NCI-H2227 (cell line): ENCODE results near the gene SLC44A1.

Source experiments
- DNase-seq: peaks from one replicate; lab custom pipeline; 2025; ENCODE audit not compliant: unreplicated experiment; lab: John Stamatoyannopoulos, UW

Gene SLC44A1

DNA sequence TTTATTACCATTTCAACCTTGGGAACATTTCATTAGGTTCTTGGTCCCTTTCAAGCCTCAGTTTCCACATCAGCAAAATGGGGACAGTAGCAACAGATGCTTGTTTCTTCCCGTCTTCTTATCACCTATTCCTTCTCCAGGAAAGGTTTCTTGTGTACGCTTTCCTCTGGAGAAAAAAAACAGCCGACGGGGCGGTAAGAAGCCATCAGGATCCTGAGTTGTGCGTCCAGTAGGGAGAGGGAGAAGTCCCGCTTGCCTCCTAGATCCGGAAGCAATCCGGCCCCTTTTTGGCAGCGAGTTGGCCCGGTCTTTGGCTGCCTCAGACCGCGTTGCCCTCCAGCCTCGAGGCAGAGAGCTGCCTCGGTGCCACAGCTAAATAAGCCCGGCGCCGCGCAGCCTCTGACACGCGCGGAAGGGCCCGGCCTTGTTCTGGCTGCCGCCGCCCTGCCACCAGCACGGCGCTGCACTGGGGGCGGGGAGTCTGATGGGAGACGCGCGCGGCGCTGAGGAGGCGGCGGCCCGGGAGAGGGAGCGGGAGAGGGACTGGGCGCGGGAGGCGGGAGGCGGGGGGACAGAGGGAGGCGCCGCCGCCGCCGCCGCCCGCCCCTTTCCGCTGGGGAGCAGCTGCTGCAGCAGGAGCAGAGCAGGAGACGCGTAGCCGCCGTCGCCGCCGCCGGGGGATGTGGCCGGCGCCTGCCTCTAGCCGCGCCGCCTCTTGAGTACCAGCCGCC, at the start of gene SLC44A1:
SLC44A1 (plus strand) TSS at position 649 of the 731 bp plus-strand sequence. CDS start 218 bp downstream, outside the sequence.
- peak; percentile 95 for DNase-seq

DNA sequence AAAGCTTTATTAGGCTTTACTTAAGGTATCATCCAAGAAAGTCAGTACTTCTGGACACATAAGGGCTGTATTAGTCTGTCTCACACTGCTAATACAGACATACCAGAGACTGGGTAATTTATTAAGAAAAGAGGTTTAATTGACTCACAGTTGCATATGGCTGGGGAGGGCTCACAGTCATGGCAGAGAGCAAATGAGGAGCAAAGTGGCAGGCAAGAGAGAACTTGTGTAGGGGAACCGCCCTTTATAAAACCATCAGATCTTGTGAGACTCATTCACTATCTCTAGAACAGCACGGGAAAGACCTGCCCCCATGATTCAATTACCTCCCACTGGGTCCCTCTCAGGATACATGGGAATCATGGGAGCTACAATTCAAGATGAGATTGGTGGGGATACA, 49.2 kb upstream of the SLC44A1 start:
- DNase-seq, result no peak

DNA sequence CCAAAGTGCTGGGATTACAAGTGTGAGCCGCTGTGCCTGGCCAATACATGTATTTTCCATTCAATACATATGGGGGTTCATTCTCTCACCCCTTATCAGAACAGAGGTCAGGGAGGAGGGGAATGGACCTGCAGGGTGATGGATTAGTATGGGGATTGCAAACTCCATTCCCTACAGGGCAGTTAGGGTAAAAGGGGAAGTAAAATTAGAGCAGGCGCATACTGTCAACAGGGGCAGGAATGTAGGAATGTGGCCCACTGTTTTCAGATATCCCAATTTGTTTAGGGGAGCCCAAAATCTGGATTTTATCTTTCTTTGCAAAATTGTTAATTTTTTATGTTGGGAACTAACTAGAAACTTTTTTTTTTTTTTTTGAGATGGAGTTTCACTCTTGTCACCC, 46.4 kb upstream of the SLC44A1 start:
- no peak for DNase-seq

DNA sequence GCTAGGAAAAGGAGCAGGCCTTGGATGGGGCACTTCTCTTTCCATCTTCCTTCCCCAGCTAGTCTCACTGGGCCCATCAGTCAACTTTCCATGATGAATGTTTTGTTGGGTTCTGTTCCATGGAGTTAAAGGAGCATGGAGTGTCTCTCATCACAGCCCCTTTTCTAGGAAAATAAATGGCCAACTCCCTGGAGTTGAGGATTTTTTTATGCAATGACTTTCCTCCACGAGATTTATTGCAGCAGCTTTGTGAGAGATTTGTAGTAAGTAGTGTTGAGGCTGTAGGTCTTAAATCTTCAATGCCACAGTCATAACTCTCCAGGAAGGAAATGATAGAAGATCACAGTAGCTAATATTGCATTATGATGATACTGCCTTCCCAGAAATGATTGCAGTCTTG, 45.6 kb upstream of the SLC44A1 start:
- DNase-seq, result no peak

DNA sequence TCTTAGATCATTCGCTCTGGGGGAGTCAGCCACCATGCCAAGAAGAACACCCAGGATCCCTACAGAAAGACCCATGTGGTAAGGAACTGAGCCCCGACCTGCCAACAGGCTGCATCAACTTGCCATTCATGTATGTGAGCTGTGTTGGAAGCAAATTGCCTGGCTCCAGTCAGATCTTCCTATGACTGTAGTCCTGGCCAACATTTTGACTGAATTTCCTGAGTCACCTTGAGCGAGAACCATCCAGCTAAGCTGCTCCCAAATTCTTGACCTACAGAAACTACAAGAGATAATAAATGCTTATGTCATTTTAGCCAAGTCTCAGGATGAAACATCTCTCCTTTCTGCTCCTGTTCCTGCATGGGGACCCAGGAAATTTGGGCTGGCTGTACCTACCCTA, 40.0 kb upstream of the SLC44A1 start:
- DNase-seq, result no peak

DNA sequence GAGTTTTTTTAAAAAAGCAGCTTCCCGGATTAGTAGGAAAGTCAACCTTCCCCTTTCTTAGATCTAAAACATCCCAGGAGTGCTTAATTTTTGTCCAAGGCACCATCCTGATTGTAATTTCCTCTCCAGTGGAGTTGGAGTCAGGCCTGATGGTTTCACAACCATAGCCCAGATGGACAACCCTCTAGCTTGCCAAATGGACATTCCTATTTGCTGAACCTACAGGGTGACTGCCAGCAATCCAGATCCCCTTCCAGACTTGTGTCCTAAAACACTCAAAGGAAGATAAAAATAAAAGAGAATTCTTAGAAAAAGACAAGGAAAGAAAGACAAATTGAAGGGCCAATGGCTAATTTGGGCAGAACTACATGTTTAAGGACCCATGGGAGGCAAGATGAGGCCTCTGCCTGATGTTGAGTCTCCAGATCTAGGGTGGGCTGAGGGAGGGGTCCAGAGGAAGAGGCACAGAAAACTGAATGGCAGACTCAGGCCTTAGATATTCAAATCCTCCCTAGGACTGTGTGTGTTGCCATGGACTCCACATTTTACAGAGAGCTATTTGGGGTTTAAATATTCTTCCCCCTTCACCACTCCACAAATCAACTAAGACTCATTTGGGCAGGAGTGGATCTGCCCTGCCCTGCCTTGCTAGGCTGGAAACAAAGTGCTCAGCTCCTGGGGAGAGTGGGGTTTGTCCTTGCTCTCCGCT, 38.5 kb upstream of the SLC44A1 start:
- no peak for DNase-seq

DNA sequence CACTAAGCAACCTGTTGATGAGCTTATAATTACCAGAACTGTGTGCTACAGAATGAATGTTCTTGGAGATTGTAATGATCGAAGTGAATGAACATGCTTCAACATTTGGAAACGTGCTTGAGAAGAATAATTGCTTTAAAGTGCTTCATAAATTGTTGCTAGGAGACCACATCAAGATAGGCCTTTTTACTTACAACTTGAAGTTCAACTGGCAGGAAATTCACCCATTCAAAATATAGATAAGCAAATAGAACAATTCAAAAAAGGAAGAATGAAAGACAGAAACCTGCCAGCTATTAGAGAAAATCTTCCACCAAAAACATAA, 38.0 kb upstream of the SLC44A1 start:
- no peak for DNase-seq

DNA sequence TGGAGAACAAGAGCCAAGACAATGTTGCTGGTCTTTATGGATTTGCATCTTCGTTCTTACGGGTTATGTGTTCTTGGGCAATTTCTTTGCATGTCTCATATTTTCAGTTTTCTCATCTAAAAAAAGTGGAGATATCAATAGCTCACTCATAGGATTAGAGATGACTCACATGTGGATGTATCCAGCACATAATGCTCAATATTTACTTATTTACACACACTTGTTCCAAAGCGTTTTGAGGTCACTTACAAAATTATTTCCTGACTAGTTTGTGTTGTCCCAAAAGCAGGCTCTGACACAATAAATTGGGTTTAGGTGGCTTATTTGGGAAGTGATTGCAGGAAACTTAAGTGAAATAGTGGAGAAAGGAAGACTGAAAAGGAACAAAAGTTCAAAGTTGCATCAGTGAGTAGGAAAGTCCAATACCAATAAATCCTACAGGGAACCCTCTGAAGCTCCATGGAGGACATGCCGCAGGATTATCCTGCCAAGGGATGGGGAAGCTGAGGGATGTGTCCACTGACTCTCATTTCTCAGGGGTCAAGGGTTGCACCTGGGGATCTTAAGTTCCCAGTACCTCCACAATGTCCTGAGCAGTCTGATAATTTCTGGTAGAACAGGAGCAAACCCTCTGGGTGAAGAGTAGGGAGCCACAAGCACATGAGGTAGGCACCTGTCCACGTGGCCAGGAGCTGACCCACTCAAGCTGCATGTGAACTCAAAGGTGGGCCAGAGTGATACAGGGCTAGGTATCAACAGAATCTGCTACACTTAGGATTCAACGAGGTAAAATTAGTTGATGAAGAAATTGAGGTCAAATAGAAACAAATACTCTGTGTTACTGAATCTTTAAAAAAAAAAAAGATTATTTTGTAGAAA, 37.4 kb upstream of the SLC44A1 start:
- no peak for DNase-seq

DNA sequence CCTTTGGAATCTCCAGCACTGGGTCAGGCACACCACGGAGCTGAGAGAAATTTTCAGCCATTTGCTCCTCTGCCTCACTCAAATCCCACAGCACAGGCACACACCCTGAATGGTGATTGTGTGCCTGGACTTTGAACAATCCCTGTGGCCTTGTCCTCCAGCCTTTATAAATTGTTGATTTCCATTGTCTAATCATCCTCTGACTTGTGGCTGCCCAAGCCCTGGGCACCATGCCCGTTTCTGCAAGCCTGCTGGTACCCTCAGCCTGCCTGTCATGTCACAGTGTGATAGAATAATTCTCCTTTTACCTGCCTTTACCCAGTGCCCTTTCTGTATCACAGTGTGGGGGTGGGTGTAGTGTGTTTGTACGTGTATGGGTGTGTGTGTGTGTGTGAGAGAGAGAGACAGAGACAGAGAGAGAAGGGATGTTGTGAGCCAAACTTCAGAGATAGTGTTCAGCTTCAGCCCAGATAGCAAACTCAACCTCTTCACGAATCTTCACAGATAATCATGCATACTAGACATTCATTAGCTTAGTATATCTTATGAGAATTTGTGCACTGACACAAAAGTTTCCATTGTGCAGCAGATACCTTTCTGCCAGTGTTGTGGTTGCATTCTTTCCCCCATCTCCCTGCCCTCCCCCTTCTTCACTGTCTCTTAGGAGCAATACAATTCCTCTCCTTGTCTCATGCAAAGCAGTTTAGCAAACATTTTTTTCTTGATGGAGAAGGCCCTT, 27.8 kb upstream of the SLC44A1 start:
- DNase-seq, result no peak

DNA sequence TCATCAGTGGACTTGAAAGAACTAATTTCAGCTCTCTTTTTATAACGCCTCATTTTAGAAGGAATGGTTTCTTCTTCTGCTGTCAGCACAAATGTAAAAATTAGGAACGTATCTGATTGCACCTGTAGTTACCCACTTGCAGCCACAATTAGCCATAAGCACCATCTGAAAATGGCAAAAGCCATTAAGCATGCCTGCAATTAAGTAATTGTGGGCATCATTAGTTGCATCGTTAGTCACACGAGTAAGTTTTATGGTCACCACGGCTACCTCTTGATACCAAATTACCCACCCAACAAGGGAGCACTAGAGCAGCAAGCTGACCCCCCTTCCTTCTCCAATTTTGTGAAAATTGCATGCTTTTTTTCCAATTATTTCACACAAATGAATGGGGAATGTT, 25.8 kb upstream of the SLC44A1 start:
- DNase-seq, result no peak

DNA sequence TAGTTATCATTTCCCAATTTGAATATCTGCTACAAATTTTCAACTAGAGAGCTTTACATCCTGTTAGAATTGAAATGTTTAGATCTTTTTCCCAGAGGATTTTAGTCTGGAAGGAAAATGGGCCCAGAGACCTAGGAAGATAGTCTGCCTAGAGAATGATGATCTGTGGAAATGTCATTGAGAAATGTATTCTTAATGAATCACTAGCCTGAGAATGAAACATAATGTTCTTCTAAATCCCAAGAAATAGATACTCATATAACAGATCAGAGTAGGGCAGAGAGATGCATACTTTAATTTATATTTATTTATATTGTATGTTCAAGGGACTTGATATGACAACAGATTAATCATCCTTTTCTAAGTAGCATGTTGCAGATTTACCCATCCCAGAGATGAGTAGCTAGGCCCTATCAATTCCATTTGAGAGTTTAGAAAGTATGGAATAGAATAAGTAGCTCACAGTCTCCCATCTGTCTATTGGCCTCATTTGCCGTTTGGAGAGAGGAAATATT, 25.1 kb upstream of the SLC44A1 start:
- no peak for DNase-seq

DNA sequence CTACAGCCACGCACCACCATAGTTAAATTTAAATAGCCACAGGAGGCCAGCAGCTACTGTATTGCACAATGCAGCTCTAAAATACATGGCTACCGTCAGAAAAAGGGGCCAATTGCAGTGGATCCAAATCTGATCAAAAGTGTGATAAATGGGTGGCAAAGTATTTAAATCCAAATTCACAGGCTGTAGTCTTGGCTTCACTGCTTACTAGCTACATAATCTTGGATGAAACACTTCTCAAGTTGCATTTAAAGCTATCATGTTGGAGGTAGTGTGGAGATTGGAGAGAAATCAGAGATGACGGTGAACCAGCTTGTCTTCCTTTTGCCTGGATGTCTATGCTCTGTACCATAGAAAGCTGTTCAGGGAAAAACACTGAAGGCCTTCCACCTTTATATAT, 24.0 kb upstream of the SLC44A1 start:
- no peak for DNase-seq

DNA sequence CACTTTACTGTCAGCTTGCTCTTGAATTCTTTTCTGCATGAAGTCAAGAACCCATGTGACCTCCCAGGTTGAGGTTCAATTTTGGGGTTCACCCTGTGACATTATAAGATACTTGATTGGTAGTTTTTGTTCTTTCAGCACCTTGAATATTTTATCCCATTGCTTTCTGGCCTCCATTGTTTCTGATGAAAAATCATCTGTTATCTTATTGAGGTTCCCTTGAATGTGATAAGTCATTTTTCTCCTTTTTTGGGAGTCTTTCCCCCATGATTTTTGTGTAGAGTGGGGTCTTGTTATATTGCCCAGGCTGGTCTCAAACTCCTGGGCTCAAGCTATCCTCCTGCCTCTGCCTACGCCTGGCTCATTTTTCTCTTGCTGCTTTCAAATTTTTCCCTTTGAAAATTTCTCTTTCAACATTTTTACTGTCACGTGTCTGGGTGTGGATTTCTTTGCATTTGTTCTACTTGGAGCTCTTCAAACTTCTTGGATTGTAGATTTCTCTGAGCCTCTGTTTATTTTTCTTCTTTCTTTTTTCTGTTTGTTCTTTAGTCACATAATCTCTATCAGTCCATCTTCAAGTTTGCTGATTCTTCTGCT, 20.8 kb upstream of the SLC44A1 start:
- DNase-seq, result no peak

DNA sequence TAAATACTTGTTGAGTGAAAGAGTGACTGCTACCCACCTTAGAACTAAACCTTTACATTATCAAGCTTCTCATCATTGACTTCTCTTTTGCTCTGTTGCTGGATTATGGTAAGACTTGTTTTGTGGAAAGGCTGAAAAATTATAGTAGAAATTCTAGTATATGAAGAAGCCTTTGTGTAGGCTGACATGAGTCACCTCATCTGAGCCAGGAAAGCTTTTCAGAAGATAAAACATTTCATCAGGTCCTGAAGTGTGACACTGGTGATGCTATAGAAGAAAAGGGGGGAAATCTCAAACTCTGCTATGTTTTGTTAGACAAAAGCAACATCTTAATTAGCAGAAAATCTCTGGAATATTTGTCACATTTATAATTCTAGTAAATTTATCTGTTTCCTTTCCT, 18.4 kb upstream of the SLC44A1 start:
- DNase-seq, result no peak

DNA sequence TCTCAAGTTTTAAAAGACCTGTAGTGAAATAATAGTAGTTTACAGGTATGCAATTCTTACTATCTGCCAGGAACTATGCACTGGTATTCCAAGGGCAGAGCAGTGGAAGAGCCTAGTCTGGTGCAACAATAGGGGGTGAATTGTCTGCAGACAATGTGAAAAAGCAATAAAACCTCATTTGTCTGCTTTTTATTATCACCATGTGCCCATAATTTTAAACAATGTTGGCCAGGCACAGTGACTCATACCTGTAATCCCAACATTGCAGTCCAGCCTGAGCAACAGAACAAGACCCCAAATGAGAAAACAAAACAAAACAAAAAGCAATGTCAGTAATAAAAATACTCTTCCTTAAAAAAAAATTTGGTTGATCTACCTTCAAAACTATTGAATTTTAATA, 12.2 kb upstream of the SLC44A1 start:
- no peak for DNase-seq

DNA sequence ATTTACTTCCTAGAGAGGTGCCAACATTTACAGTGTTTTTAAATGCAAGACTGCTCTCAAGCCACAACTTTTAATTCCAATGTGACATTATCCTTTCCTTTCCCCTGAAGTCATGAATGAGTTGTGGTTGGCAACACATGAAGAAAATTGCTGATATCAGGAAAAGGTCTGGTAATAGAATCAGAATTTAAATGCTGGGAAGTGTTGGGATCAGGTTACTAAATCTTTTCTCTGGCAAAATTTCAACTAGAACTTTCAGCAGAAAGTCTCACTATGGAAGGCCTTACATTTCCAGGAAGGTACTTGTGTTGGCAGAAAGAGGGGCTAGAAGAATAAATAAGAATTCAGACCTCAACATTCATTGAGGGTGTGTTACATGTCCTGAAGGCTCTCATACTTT, 10.6 kb upstream of the SLC44A1 start:
- DNase-seq, result no peak

DNA sequence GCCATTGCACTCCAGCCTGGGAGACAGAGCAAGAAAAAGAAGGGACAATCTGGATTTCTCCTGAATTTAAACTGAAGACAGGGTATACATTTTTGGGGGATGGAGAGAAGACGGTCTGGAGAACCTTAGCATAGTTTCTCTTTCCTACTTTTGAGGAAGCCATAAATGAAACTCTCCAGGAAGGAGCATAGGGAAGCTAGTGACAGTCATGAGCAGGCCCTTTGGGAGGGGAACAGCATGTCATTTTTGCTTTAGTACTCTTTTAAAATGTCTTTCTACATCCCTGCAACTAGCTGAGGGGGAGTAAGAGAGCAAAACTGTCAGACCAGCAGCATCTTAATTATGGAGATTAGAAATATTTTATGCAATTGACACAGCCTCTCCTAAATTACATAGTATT, 8.2 kb upstream of the SLC44A1 start:
- DNase-seq, result no peak

DNA sequence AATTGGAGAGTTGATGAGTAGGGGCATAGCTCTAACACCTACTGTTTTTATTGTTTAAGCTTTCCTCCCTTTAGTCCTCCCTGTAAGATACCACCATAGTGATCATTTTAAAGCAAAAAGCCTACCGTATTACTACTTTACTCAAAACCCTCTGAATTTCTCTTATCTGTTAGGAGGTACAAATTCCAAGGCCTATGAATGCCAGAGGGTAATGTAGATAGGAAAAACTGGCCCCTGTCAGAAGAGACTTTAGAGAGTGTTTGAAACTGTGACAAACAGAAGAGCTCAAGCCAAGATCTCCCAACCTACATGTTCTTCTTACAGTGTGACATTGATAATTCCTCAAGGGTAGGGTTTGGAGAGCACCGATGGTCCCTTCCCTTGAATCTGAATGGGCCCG, 7.2 kb upstream of the SLC44A1 start:
- no peak for DNase-seq

DNA sequence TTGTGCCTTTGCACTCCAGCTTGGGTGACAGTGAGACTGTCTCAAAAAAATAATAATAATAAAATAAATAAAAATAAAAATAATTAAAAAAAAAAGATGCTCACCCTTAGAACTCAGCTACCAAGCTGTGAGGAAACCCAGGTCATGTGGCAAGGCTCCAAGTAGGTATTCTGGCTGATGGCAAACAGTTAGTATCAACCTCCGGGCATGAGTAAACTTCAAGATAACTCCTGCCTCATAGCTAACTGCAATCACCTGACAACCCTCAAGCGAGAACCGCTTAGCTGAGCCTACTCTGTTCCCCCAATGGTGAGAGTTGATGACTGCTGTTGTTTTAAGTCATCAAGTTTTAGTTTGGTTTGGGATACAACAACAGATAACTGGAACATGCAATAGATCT, 6.1 kb upstream of the SLC44A1 start:
- DNase-seq, result no peak

DNA sequence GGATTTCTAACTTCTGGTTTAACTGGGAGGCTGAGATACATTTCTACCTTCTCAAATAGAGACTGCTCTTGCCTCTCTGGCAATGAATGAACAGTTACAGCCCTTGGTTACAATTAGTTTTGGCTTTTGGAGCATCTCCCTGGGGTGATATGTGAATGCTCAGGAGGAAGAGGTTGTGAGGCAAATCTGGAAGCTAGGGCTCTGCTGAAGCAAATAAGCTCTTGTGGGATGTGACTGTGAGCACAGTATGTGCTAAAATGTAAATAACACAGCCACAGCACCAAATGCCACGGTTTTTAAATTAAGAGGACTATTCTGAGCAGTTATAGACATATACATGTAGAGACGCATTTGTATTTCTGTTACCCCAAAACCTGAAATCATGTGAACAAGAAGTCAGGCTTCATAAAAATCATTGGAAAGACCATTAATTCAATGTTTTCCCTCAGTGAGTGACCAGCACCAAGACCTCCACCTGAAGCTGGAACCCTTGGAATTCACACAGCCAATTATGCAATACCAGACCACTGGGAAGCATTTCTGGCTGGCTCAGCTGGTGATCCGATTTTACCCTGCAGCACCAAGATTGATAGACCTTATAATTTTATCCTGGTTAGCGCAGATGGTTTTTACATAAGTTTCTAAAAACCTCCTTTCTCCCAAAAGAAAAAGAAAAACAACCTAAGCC, 3.0 kb upstream of the SLC44A1 start:
- no peak for DNase-seq
